PC-9 (cell line): Measurements from ENCODE around the gene MCM8.

ENCODE experiments used
- CTCF ChIP-seq: fragments of 200-600 bp; sonication (generic); conservative IDR thresholded peaks from 2 replicates; pipeline ENCODE4 v1.6.1; 2017; ENCODE audit warnings: mixed run types, antibody characterized with exemption, mild to moderate bottlenecking, moderate library complexity
- EZH2 ChIP-seq: fragments of 200-600 bp; sonication (generic); IDR thresholded peaks from 2 replicates; pipeline ENCODE4 v1.8.0; 2017; ENCODE audit warnings: antibody characterized with exemption, low read depth

GRCh38 chr20:5947276-5947675, 3.2 kb upstream of the MCM8 start:
- TF ChIP-seq CTCF (no peak), EZH2 (no peak)
